HG03045 (cell line): ENCODE measurements around the gene ARV1.
"Not testable (repeated sequence)": the region's sequence is repeated elsewhere in the genome, so short reads cannot be mapped to it uniquely, and the experiment has no call there.

Source experiments
- ATAC-seq: cut with Tn5 transposase; IDR thresholded peaks from one replicate; pipeline ENCODE4 v1.9.1; 2021; ENCODE audit warnings: mild to moderate bottlenecking, moderate library complexity; ENCODE audit not compliant: unreplicated experiment

ARV1 gene

DNA sequence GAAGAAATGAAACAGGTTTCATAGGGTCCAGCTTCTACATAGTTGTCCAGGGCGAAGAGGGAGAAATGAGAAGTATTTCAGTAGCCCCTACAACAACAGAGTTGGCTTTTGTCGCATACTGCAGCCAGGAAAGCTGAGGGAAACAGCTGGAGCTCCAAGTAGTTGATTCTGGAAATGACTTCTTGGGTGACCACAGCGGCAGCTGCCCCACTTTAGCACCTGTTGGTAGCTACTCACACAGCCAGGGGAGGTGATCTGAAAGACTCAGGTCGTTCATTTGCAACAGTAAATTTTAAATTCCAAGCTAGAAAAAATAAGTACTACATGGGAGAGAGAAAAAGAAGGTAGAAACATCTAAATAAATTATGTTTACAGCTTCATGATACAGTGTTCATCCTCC lies 2.5 kb upstream of the ARV1 start:
- ATAC-seq, result no peak

GRCh38 chr1:230976825-230977747 lies 1.8 kb upstream of the ARV1 start:
- no peak for ATAC-seq

- peak; percentile 9 for ATAC-seq
Observed at GRCh38 chr1:230977761-230978490, 968 bp upstream of the ARV1 start.

DNA sequence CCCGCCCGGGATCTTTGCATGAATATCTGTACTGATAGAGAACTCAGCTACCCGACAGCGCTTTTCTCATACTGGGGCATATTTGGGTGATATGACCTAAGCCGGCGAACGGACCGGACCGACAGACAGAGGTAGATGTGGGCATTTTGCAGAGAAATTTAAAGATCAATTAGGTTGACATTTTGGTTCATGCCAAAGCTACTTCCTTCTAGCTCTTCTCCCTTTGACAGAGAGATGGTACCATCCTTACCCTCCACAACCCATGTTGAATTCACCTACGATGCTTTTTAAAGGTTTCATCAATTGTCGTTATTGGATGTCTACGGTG lies 459 bp downstream of the ARV1 start:
- no peak for ATAC-seq

DNA sequence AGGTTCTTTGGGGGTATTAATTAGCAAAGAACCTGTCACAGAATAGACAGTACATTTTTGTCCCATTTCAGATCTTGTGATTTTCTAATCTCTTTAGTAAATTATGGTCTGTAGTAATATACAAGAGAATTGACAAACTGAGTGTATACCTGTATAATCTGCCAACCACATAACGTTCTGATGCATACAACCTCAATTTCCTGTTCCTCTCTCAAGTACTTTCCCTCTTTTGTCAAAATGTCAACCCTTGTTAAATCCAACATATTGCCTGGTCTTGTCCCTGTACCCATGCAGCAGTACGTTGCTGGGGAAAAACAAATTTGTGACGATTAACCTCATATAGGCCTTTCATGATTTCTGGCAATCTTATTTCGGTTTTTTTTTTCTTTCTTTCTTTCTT lies 1.1 kb downstream of the ARV1 start:
- ATAC-seq, result no peak

DNA sequence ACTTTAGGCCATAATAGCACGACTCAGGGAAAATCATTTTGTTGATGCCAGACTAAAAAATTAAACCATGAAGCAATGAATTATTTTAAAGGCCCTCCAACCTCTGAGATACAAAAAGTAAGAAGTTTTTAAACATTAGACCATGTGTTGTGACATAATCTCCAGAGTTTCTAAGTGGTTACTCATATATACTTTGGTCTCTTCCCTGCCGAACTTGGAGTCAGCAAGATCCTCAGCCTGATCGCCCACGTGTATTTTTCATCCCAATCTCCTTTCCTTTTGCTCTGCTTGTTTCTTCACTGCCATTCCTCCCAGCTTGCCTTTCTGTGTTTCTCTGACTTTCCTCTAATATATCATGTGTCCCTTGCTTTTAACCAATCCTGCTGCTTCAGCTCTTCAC lies 3.8 kb downstream of the ARV1 start:
- ATAC-seq, result no peak

- no peak for ATAC-seq
Observed at GRCh38 chr1:230983811-230984210, 4.9 kb downstream of the ARV1 start.

DNA sequence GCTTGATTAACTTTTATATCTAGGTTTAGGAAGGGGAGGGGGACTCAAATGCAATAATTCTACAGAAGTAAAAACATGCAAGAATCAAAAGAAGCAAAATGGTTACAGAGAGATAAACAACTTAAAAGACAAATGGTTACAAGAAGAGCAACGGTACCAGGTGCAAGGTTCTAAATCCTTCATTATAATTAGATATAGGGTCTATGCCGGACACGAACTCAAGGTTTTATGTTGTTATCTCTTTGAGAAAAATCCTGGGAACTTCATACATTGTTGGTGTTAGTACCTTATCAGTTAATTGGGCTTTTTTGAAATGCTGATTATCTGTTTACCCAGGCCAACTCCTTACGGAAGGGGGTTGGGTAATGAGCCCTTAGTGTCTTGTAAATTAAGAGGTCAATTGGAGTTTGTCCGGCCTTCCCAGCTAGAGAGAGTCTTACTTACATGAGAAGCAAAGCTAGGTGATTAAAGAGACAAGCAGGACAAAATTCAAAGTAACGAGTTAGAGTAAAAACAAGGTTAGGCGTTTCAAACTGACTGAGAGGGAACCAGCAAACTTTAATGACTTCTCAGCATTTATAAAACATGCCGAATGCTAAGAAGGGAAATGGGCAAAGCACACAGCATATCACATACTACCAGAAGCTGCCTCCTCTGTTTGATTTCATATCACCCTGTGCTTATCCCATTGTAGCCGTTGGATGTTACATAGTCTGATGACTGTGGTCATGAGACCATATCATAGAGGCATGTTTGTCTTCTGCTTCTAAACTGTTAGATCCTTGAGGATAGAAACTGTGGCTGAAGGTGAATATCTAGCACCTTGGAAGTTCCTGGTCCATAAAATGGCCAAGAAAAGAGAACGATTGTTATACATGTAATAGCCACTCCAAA lies 6.0 kb downstream of the ARV1 start:
- ATAC-seq, result not testable (repeated sequence)

GRCh38 chr1:230985711-230986110 lies 6.8 kb downstream of the ARV1 start:
- ATAC-seq, result no peak

GRCh38 chr1:230986976-230987375 lies 8.1 kb downstream of the ARV1 start:
- ATAC-seq, result no peak

- ATAC-seq, result no peak
Observed at GRCh38 chr1:230987448-230987847, 8.6 kb downstream of the ARV1 start.

GRCh38 chr1:230992100-230992774 lies 13.3 kb downstream of the ARV1 start:
- ATAC-seq, result no peak

GRCh38 chr1:230994860-230995259 lies 16.0 kb downstream of the ARV1 start:
- no peak for ATAC-seq

- ATAC-seq, result no peak
Observed at GRCh38 chr1:231000201-231000600, 21.3 kb downstream of the ARV1 start.

GRCh38 chr1:231000639-231001038 lies 21.7 kb downstream of the ARV1 start:
- ATAC-seq, result no peak

GRCh38 chr1:231001892-231002291 lies 23.0 kb downstream of the ARV1 start:
- ATAC-seq, result no peak

- ATAC-seq, result not testable (repeated sequence)
Observed at GRCh38 chr1:231007535-231007934, 28.6 kb downstream of the ARV1 start.

DNA sequence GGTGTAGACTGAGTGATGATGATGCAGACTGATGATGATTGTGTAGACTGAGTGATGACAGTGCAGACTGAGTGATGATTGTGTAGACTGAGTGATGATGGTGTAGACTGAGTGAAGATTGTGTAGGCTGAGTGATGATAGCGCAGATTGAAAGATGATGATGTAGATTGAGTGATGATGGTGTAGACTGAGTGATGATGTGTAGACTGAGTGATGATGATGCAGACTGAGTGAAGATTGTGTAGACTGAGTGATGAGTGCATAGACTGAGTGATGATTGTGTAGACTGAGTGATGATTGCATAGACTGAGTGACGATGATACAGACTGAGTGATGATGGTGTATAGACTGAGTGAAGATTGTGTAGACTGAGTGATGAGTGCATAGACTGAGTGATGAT lies 32.5 kb downstream of the ARV1 start:
- ATAC-seq, result no peak

DNA sequence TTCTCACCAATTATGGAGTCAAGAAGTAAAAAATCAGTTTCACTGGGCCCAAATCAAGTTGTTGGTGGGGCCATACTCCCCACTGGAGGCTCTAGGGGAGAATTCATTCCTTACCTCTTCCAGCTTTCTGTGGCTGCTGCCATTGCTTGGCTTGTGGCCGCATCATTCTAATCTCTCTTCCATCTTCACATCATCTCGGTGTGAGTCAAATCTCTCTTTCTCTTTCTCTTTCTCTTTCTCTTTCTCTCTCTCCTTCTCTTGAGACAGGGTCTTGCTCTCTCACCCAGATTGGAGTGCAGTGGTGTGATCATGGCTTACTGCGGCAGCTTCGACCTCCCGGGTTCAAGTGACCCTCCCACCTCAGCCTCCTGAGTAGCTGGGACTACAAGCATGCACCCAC lies 33.1 kb downstream of the ARV1 start:
- no peak for ATAC-seq

DNA sequence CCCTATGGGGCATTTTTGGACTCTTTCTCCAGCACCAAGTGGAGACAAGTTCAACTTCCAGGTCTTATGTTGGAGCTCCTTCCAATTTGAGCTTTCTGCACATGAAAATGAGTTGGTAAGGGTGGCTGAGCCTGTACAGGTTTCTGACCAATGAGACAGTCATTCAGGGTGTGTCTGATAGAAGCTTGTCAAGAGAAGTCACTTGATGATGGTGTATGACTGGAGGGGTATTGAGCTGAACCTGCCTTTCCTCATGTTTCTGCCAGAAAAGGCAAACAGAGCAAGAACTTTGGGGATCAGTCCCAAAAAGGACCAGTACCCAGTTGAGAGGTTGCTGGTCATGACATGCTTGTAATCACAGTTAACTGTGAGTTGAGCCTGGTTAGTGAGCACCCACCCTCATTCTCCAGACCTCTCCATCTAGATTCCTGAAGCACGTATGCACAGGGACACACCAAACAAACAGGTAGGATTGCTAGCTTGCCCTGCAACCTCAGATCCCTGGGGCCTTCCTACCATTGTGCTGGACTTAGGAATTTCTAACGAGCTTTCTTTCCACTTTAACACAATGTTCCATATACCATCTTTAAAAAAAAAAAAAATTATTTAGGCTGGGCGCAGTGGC lies 34.6 kb downstream of the ARV1 start:
- no peak for ATAC-seq
